Cardiac fibroblast (primary cell): ENCODE data around the gene RAB9A.
A peak's percentile ranks its signal among the peaks of the same experiment; 100 is the strongest.
"Not testable (repeated sequence)": the region's sequence is repeated elsewhere in the genome, so short reads cannot be mapped to it uniquely, and the experiment has no call there.

ENCODE experiments used
- DNase-seq, 2 donors: peaks; one replicate each; pipeline versions ENCODE4 v3.0.0 to v3.0.0-alpha.2; 2010; ENCODE audit warnings: low read depth in 2 of 2
- H3K4me3 ChIP-seq, 2 donors: replicated peaks in 1 of 2; 1 replicate in 1 of 2; 2 replicates in 1 of 2; pipeline ENCODE4 v1.5.1; 2011; ENCODE audit warnings: low read depth in 2 of 2, low read length in 2 of 2, mild to moderate bottlenecking in 2 of 2, moderate library complexity in 1 of 2
- CTCF ChIP-seq: IDR thresholded peaks from one replicate; pipeline ENCODE4 v1.5.1; 2011; ENCODE audit warnings: low read depth, mild to moderate bottlenecking, low read length, inconsistent platforms

Gene RAB9A

GRCh38 chrX:13669246-13669737 lies 19.6 kb upstream of the RAB9A start:
- peak; percentile 93 to 95 for DNase-seq
- no peak overlapping the region for H3K4me3 ChIP-seq
- no peak for TF ChIP-seq CTCF

- DNase-seq, H3K4me3 ChIP-seq: not testable (repeated sequence)
Measured at GRCh38 chrX:13669755-13670154, 19.2 kb upstream of the RAB9A start.

GRCh38 chrX:13670197-13670596 lies 18.7 kb upstream of the RAB9A start:
- no peak for DNase-seq

GRCh38 chrX:13673016-13673415 lies 15.9 kb upstream of the RAB9A start:
- H3K4me3 ChIP-seq, result no peak overlapping the region
- DNase-seq, result no peak
- TF ChIP-seq CTCF, result no peak

More at GRCh38 chrX:13670197-13670596, 18.7 kb upstream of the RAB9A start:
- H3K4me3 ChIP-seq, result no peak overlapping the region
- no peak for TF ChIP-seq CTCF

GRCh38 chrX:13676885-13677284 lies 12.0 kb upstream of the RAB9A start:
- H3K4me3 ChIP-seq, result no peak overlapping the region
- TF ChIP-seq CTCF, result no peak
- no peak for DNase-seq

- DNase-seq, result not testable (repeated sequence)
Measured at GRCh38 chrX:13679700-13680099, 9.2 kb upstream of the RAB9A start.

GRCh38 chrX:13681595-13681994 lies 7.3 kb upstream of the RAB9A start:
- no peak overlapping the region for H3K4me3 ChIP-seq
- TF ChIP-seq CTCF, result no peak
- no peak for DNase-seq

More at GRCh38 chrX:13679700-13680099, 9.2 kb upstream of the RAB9A start:
- H3K4me3 ChIP-seq, result not testable (repeated sequence)

- no peak for TF ChIP-seq CTCF
- H3K4me3 ChIP-seq, result no peak overlapping the region
- no peak for DNase-seq
Measured at GRCh38 chrX:13684361-13684760, 4.6 kb upstream of the RAB9A start.
